Measurements from ENCODE around the gene NOS1.
"Not testable (repeated sequence)": the region's sequence is repeated elsewhere in the genome, so short reads cannot be mapped to it uniquely, and the experiment has no call there.

The NOS1 gene

GRCh38 chr12:117202556-117202955 is 158.9 kb downstream of the NOS1 start:
- H2AFZ ChIP-seq (ENCODE audit: low read depth, low read length) = no peak overlapping the region
- peaks cover 11 to 34% of the 10 kb centered on the region in 2 experiments for H3K27me3 ChIP-seq (ENCODE audit: control insufficient read depth in 1 of 2, insufficient read depth in 1 of 2, low read length in 2 of 2)
- no peak overlapping the region for H3K4me3 ChIP-seq (ENCODE audit: insufficient read depth in 1 of 2, low read depth in 1 of 2, low read length in 2 of 2)
- no peak overlapping the region for H2BK12ac ChIP-seq (ENCODE audit: low read length in 2 of 2)
- H4K91ac ChIP-seq (ENCODE audit: low read length) = no peak overlapping the region
- no peaks in the 10 kb centered on the region for H3K36me3 ChIP-seq (ENCODE audit: control insufficient read depth in 1 of 2, insufficient read depth in 2 of 2, low read depth in 1 of 2, low read length in 2 of 2)
- no peak overlapping the region for H3K23ac ChIP-seq (ENCODE audit: low read length in 2 of 2)
- H3K9ac ChIP-seq (ENCODE audit: low read length) = no peak overlapping the region
- H2AK5ac ChIP-seq (ENCODE audit: low read length, severe bottlenecking) = no peak overlapping the region
- H3K9me3 ChIP-seq (ENCODE audit: control insufficient read depth, low read length) = no peaks in the 10 kb centered on the region
- H3K4me2 ChIP-seq (ENCODE audit: low read length, poor library complexity, severe bottlenecking) = no peak overlapping the region
- no peak overlapping the region for H3K18ac ChIP-seq (ENCODE audit: low read depth in 1 of 2, low read length in 2 of 2)
- no peak overlapping the region for H2BK5ac ChIP-seq (ENCODE audit: low read depth, low read length, poor library complexity, severe bottlenecking)
- H3K4ac ChIP-seq (ENCODE audit: low read depth in 1 of 2, low read length in 2 of 2) = no peak overlapping the region
- H3K79me1 ChIP-seq (replicated peaks; ENCODE audit: low read length, poor library complexity, severe bottlenecking) = no peaks in the 10 kb centered on the region
- H2BK15ac ChIP-seq (ENCODE audit: low read depth, poor library complexity, severe bottlenecking) = no peak overlapping the region
- no peak overlapping the region for H4K8ac ChIP-seq (ENCODE audit: low read length)
- 88% methylated on average over 9 of the region's 9 CpGs for WGBS
- no peak overlapping the region for H3K14ac ChIP-seq (ENCODE audit: low read length in 2 of 2)
- no peak overlapping the region for H2BK120ac ChIP-seq (ENCODE audit: low read depth, low read length)
- no peaks in the 10 kb centered on the region for H3K4me1 ChIP-seq (ENCODE audit: control insufficient read depth, insufficient read depth, low read depth, low read length)
- H3K27ac ChIP-seq (ENCODE audit: low read length, poor library complexity, severe bottlenecking) = no peak overlapping the region
- no peak for DNase-seq

- Histone ChIP-seq H3K14ac (ENCODE audit: low read length in 2 of 2) (no peak overlapping the region), H3K4ac (ENCODE audit: low read depth in 1 of 2, low read length in 2 of 2) (no peak overlapping the region), H3K27me3 (ENCODE audit: control insufficient read depth in 1 of 2, insufficient read depth in 1 of 2, low read length in 2 of 2) (peaks cover 7 to 33% of the 10 kb centered on the region in 2 experiments), H3K4me1 (ENCODE audit: control insufficient read depth, insufficient read depth, low read depth, low read length) (peaks cover 2% of the 10 kb centered on the region), H3K36me3 (ENCODE audit: control insufficient read depth in 1 of 2, insufficient read depth in 2 of 2, low read depth in 1 of 2, low read length in 2 of 2) (no peaks in the 10 kb centered on the region), H3K4me2 (ENCODE audit: low read length, poor library complexity, severe bottlenecking) (no peak overlapping the region), H4K8ac (ENCODE audit: low read length) (no peak overlapping the region), H2BK12ac (ENCODE audit: low read length in 2 of 2) (no peak overlapping the region), H3K9me3 (ENCODE audit: control insufficient read depth, low read length) (no peaks in the 10 kb centered on the region), H3K79me1 (replicated peaks; ENCODE audit: low read length, poor library complexity, severe bottlenecking) (no peaks in the 10 kb centered on the region), H2BK5ac (ENCODE audit: low read depth, low read length, poor library complexity, severe bottlenecking) (no peak overlapping the region), H3K4me3 (ENCODE audit: insufficient read depth in 1 of 2, low read depth in 1 of 2, low read length in 2 of 2) (no peak overlapping the region), H2BK15ac (ENCODE audit: low read depth, poor library complexity, severe bottlenecking) (no peak overlapping the region), H4K91ac (ENCODE audit: low read length) (no peak overlapping the region), H2AFZ (ENCODE audit: low read depth, low read length) (no peak overlapping the region), H2BK120ac (ENCODE audit: low read depth, low read length) (no peak overlapping the region), H3K23ac (ENCODE audit: low read length in 2 of 2) (no peak overlapping the region), H3K18ac (ENCODE audit: low read depth in 1 of 2, low read length in 2 of 2) (no peak overlapping the region), H3K27ac (ENCODE audit: low read length, poor library complexity, severe bottlenecking) (no peak overlapping the region), H2AK5ac (ENCODE audit: low read length, severe bottlenecking) (no peak overlapping the region), H3K9ac (ENCODE audit: low read length) (no peak overlapping the region)
- DNase-seq = no peak
- WGBS = 91% methylated on average over 9 of the region's 9 CpGs
Observed at GRCh38 chr12:117202033-117202432, 159.4 kb downstream of the NOS1 start.

GRCh38 chr12:117199956-117200744 is 161.3 kb downstream of the NOS1 start:
- not testable (repeated sequence) for H3K36me3 ChIP-seq (ENCODE audit: control insufficient read depth in 1 of 2, insufficient read depth in 2 of 2, low read depth in 1 of 2, low read length in 2 of 2); DNase-seq; H3K18ac ChIP-seq (ENCODE audit: low read depth in 1 of 2, low read length in 2 of 2); H4K91ac ChIP-seq (ENCODE audit: low read length); H3K79me1 ChIP-seq (replicated peaks; ENCODE audit: low read length, poor library complexity, severe bottlenecking); H2BK5ac ChIP-seq (ENCODE audit: low read depth, low read length, poor library complexity, severe bottlenecking); H3K4ac ChIP-seq (ENCODE audit: low read depth in 1 of 2, low read length in 2 of 2); H2BK15ac ChIP-seq (ENCODE audit: low read depth, poor library complexity, severe bottlenecking); H3K4me2 ChIP-seq (ENCODE audit: low read length, poor library complexity, severe bottlenecking); H2AK5ac ChIP-seq (ENCODE audit: low read length, severe bottlenecking); H2BK12ac ChIP-seq (ENCODE audit: low read length in 2 of 2); H3K14ac ChIP-seq (ENCODE audit: low read length in 2 of 2); H3K9me3 ChIP-seq (ENCODE audit: control insufficient read depth, low read length); H3K23ac ChIP-seq (ENCODE audit: low read length in 2 of 2); H2BK120ac ChIP-seq (ENCODE audit: low read depth, low read length); H3K9ac ChIP-seq (ENCODE audit: low read length); H3K4me1 ChIP-seq (ENCODE audit: control insufficient read depth, insufficient read depth, low read depth, low read length); H3K27ac ChIP-seq (ENCODE audit: low read length, poor library complexity, severe bottlenecking); H4K8ac ChIP-seq (ENCODE audit: low read length); H2AFZ ChIP-seq (ENCODE audit: low read depth, low read length); H3K4me3 ChIP-seq (ENCODE audit: insufficient read depth in 1 of 2, low read depth in 1 of 2, low read length in 2 of 2)
- 89% methylated on average over 6 of the region's 8 CpGs for WGBS
- peaks cover 7 to 28% of the 10 kb centered on the region in 2 experiments for H3K27me3 ChIP-seq (ENCODE audit: control insufficient read depth in 1 of 2, insufficient read depth in 1 of 2, low read length in 2 of 2)

- H2BK12ac ChIP-seq (ENCODE audit: low read length in 2 of 2); DNase-seq; H2BK120ac ChIP-seq (ENCODE audit: low read depth, low read length); H3K79me1 ChIP-seq (replicated peaks; ENCODE audit: low read length, poor library complexity, severe bottlenecking); H3K9ac ChIP-seq (ENCODE audit: low read length); H3K36me3 ChIP-seq (ENCODE audit: control insufficient read depth in 1 of 2, insufficient read depth in 2 of 2, low read depth in 1 of 2, low read length in 2 of 2); H4K8ac ChIP-seq (ENCODE audit: low read length); H3K4me2 ChIP-seq (ENCODE audit: low read length, poor library complexity, severe bottlenecking); H3K9me3 ChIP-seq (ENCODE audit: control insufficient read depth, low read length); H2BK15ac ChIP-seq (ENCODE audit: low read depth, poor library complexity, severe bottlenecking); H3K4me3 ChIP-seq (ENCODE audit: insufficient read depth in 1 of 2, low read depth in 1 of 2, low read length in 2 of 2); H3K4me1 ChIP-seq (ENCODE audit: control insufficient read depth, insufficient read depth, low read depth, low read length); H3K27ac ChIP-seq (ENCODE audit: low read length, poor library complexity, severe bottlenecking); H2AFZ ChIP-seq (ENCODE audit: low read depth, low read length); H4K91ac ChIP-seq (ENCODE audit: low read length); H3K4ac ChIP-seq (ENCODE audit: low read depth in 1 of 2, low read length in 2 of 2); H3K18ac ChIP-seq (ENCODE audit: low read depth in 1 of 2, low read length in 2 of 2); H2AK5ac ChIP-seq (ENCODE audit: low read length, severe bottlenecking); H3K14ac ChIP-seq (ENCODE audit: low read length in 2 of 2); H3K23ac ChIP-seq (ENCODE audit: low read length in 2 of 2); H2BK5ac ChIP-seq (ENCODE audit: low read depth, low read length, poor library complexity, severe bottlenecking): not testable (repeated sequence)
- 84% methylated on average over 6 of the region's 6 CpGs for WGBS
- peaks cover 16 to 18% of the 10 kb centered on the region in 2 experiments for H3K27me3 ChIP-seq (ENCODE audit: control insufficient read depth in 1 of 2, insufficient read depth in 1 of 2, low read length in 2 of 2)
Observed at GRCh38 chr12:117196334-117196733, 165.1 kb downstream of the NOS1 start.
